GM12878 (cell line): ENCODE measurements around the gene TMEM86A.

Experiments
- BHLHE40 ChIP-seq, 2 experiments: fragments of 450-650 bp in 1 of 2; IDR thresholded peaks; 2 replicates each; pipeline ENCODE4 v1.6.1; 2011 to 2017; ENCODE audit warnings: low read depth in 2 of 2, borderline replicate concordance in 1 of 2, improper control_type of control experiment in 1 of 2, low read length in 1 of 2, mild to moderate bottlenecking in 1 of 2
- FOXM1 ChIP-seq: IDR thresholded peaks from 2 replicates; pipeline ENCODE4 v1.6.1; 2012; ENCODE audit warnings: low read depth, mild to moderate bottlenecking, inconsistent platforms, low read length, moderate library complexity
- NBN ChIP-seq: fragments of 450-650 bp; IDR thresholded peaks from 2 replicates; pipeline ENCODE4 v1.6.1; 2016
- NRF1 ChIP-seq: conservative IDR thresholded peaks from 2 replicates; pipeline ENCODE4 v1.6.1; 2011; ENCODE audit warnings: mild to moderate bottlenecking, low read depth, low read length, improper control_type of control experiment
- SP1 ChIP-seq: IDR thresholded peaks from one replicate; pipeline ENCODE4 v1.6.1; 2011; ENCODE audit warnings: low read depth, low read length
- SREBF1 ChIP-seq: IDR thresholded peaks from 2 replicates; pipeline ENCODE4 v1.6.1; 2012; ENCODE audit warnings: mild to moderate bottlenecking, low read length
- TF ChIP-seq, protein P1 (sequence below), 3 experiments: IDR thresholded peaks in 2 of 3; conservative IDR thresholded peaks in 1 of 3; 2 replicates each; pipeline ENCODE4 v1.5.1; 2011; ENCODE audit warnings: low read depth in 3 of 3, low read length in 3 of 3, mild to moderate bottlenecking in 3 of 3, control low read depth in 2 of 3, moderate library complexity in 2 of 3, inconsistent platforms in 1 of 3, mixed read lengths in 1 of 3; ENCODE audit not compliant: control insufficient read depth in 2 of 3, insufficient read depth in 1 of 3; ENCODE audit errors: extremely low read depth in 1 of 3

DNA sequence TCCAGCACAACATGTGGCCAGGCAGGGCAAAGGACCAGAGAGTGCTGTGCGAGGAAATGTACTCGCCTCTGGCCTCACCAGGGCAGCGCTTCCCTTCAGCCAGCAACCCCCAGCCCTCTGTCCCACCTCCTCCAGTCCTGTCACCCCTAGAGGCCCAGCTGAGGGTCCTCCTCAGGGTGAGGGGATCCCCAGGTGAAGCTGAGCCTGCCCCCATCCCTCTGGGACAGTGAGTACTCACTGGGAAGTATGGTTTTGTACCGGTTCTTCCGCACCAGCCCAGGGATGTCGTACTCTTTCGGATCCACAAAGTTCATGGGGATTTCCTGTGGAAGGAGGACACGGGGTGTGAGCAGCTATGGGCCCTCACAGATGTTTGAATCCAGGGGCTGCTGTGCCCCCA is 39.1 kb downstream of the TMEM86A start:
- TF ChIP-seq BHLHE40 (IDR thresholded peaks at IDR 0.05; ENCODE audit: borderline replicate concordance in 1 of 2, low read depth in 2 of 2, low read length in 1 of 2) = no peak
- TF ChIP-seq FOXM1 = no peak
- no peak for TF ChIP-seq SP1
- TF ChIP-seq, protein P1, sequence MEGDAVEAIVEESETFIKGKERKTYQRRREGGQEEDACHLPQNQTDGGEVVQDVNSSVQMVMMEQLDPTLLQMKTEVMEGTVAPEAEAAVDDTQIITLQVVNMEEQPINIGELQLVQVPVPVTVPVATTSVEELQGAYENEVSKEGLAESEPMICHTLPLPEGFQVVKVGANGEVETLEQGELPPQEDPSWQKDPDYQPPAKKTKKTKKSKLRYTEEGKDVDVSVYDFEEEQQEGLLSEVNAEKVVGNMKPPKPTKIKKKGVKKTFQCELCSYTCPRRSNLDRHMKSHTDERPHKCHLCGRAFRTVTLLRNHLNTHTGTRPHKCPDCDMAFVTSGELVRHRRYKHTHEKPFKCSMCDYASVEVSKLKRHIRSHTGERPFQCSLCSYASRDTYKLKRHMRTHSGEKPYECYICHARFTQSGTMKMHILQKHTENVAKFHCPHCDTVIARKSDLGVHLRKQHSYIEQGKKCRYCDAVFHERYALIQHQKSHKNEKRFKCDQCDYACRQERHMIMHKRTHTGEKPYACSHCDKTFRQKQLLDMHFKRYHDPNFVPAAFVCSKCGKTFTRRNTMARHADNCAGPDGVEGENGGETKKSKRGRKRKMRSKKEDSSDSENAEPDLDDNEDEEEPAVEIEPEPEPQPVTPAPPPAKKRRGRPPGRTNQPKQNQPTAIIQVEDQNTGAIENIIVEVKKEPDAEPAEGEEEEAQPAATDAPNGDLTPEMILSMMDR (IDR thresholded peaks at IDR 0.05 in 2 of 3, conservative IDR thresholded peaks at IDR 0.05 in 1 of 3; ENCODE audit: control insufficient read depth in 2 of 3, extremely low read depth in 1 of 3, insufficient read depth in 1 of 3, low read depth in 3 of 3, low read length in 3 of 3) = no peak
- TF ChIP-seq NBN = no peak
- no peak for TF ChIP-seq SREBF1
- no peak for TF ChIP-seq NRF1
